Subcutaneous adipose tissue (tissue), 4 donors: ENCODE results near the gene CEP85L. TPM values are rescaled to one million over a fixed set of nuclear protein-coding genes. Genes with fewer than 3 reads are reported as not detected.

ENCODE experiments used
- CTCF ChIP-seq: fragments of 450-650 bp; IDR thresholded peaks from one replicate; pipeline ENCODE4 v1.5.1; 2016; ENCODE audit warnings: low read depth, mild to moderate bottlenecking, control low read depth, antibody characterized with exemption, moderate library complexity
- total RNA-seq, 4 donors: library from RNA; depleted of rRNA; stranded (reverse); fragments of >200 nt; gene quantifications; one replicate each; pipeline ENCODE4 v1.1.0, GENCODE V29; 2016

Gene CEP85L
- total RNA-seq, 4 donors from 2014 or later = 12.2 to 17.6 (median 16.4) TPM

GRCh38 chr6:118577972-118578371 is 73.4 kb downstream of the CEP85L start:
- no peak for TF ChIP-seq CTCF

GRCh38 chr6:118574051-118574865 is 77.1 kb downstream of the CEP85L start:
- no peak for TF ChIP-seq CTCF

- TF ChIP-seq CTCF = no peak
Measured at GRCh38 chr6:118571121-118571520, 80.3 kb downstream of the CEP85L start.

GRCh38 chr6:118569498-118569897 is 81.9 kb downstream of the CEP85L start:
- TF ChIP-seq CTCF = no peak

- no peak for TF ChIP-seq CTCF
Measured at GRCh38 chr6:118567974-118568373, 83.4 kb downstream of the CEP85L start.

GRCh38 chr6:118565311-118565960 is 86.0 kb downstream of the CEP85L start:
- no peak for TF ChIP-seq CTCF

- no peak for TF ChIP-seq CTCF
Measured at GRCh38 chr6:118562959-118563358, 88.4 kb downstream of the CEP85L start.
